H9 (cell line): ENCODE data around the gene NAMPT. TPM values are rescaled to one million over a fixed set of nuclear protein-coding genes. Genes with fewer than 3 reads are reported as not detected.

Experiments
- DNase-seq: peaks from one replicate; pipeline ENCODE4 v3.0.0-alpha.2; 2017
- H2AFZ ChIP-seq: one replicate; pipeline ENCODE4 v1.6.1; 2013; ENCODE audit warnings: mild to moderate bottlenecking, low read length, control low read depth, moderate library complexity
- H2AK5ac ChIP-seq: 2 replicates; pipeline ENCODE4 v1.6.1; 2013; ENCODE audit warnings: low read length, control low read depth, mixed read lengths; ENCODE audit not compliant: insufficient read length
- H2BK120ac ChIP-seq: one replicate; pipeline ENCODE4 v1.6.1; 2013; ENCODE audit warnings: low read depth, mild to moderate bottlenecking, low read length, control low read depth, inconsistent platforms; ENCODE audit not compliant: poor library complexity, severe bottlenecking
- H2BK12ac ChIP-seq: 2 replicates; pipeline ENCODE4 v1.6.1; 2013; ENCODE audit warnings: low read length, control low read depth, mixed read lengths, low read depth; ENCODE audit not compliant: insufficient read length
- H2BK15ac ChIP-seq: 2 replicates; pipeline ENCODE4 v1.6.1; 2013; ENCODE audit warnings: low read depth, low read length, control low read depth
- H2BK20ac ChIP-seq: one replicate; pipeline ENCODE4 v1.6.1; 2013; ENCODE audit warnings: low read depth, mild to moderate bottlenecking, low read length, control low read depth, inconsistent platforms; ENCODE audit not compliant: poor library complexity, severe bottlenecking
- H2BK5ac ChIP-seq: 2 replicates; pipeline ENCODE4 v1.6.1; 2013; ENCODE audit warnings: low read length, control low read depth, mixed read lengths; ENCODE audit not compliant: insufficient read length
- H3K14ac ChIP-seq: 2 replicates; pipeline ENCODE4 v1.6.1; 2013; ENCODE audit warnings: low read length, control low read depth; ENCODE audit not compliant: insufficient read depth
- H3K18ac ChIP-seq: 2 replicates; pipeline ENCODE4 v1.6.1; 2013; ENCODE audit warnings: low read depth, mild to moderate bottlenecking, mixed read lengths, low read length, control low read depth; ENCODE audit not compliant: insufficient read length
- H3K23ac ChIP-seq: 2 replicates; pipeline ENCODE4 v1.6.1; 2013; ENCODE audit warnings: low read length, control low read depth, mixed read lengths, low read depth; ENCODE audit not compliant: insufficient read length
- H3K23me2 ChIP-seq: 2 replicates; pipeline ENCODE4 v1.6.1; 2013; ENCODE audit warnings: low read depth, mild to moderate bottlenecking, mixed read lengths, low read length, control low read depth; ENCODE audit not compliant: insufficient read length, poor library complexity, severe bottlenecking
- H3K27ac ChIP-seq: 2 replicates; pipeline ENCODE4 v1.5.1; 2013; ENCODE audit warnings: low read length, control low read depth, mixed read lengths, low read depth; ENCODE audit not compliant: insufficient read length
- H3K27me3 ChIP-seq: 2 replicates; pipeline ENCODE4 v1.6.1; 2013; ENCODE audit warnings: low read length, control low read depth, inconsistent platforms; ENCODE audit not compliant: insufficient read depth
- H3K4ac ChIP-seq: 2 replicates; pipeline ENCODE4 v1.6.1; 2013; ENCODE audit warnings: low read depth, mild to moderate bottlenecking, control low read depth, inconsistent platforms, low read length, moderate library complexity
- H3K4me1 ChIP-seq: 2 replicates; pipeline ENCODE4 v1.6.1; 2013; ENCODE audit warnings: low read length, control low read depth, inconsistent platforms; ENCODE audit not compliant: insufficient read depth
- H3K4me2 ChIP-seq: 2 replicates; pipeline ENCODE4 v1.6.1; 2013; ENCODE audit warnings: low read length, control low read depth, mixed read lengths; ENCODE audit not compliant: insufficient read length, insufficient read depth
- H3K56ac ChIP-seq: 2 replicates; pipeline ENCODE4 v1.6.1; 2013; ENCODE audit warnings: low read depth, mild to moderate bottlenecking, mixed read lengths, low read length, control low read depth; ENCODE audit not compliant: insufficient read length
- H3K79me1 ChIP-seq: 2 replicates; pipeline ENCODE4 v1.6.1; 2013; ENCODE audit warnings: low read depth, mild to moderate bottlenecking, moderate library complexity, low read length, control low read depth, inconsistent platforms; ENCODE audit not compliant: insufficient read depth, poor library complexity, severe bottlenecking
- H3K79me2 ChIP-seq: 2 replicates; pipeline ENCODE4 v1.6.1; 2013; ENCODE audit warnings: low read length, control low read depth, inconsistent platforms; ENCODE audit not compliant: insufficient read depth
- H3K9ac ChIP-seq: 2 replicates; pipeline ENCODE4 v1.6.1; 2013; ENCODE audit warnings: low read length, control low read depth, mixed read lengths; ENCODE audit not compliant: insufficient read length; ENCODE audit errors: extremely low read depth
- H3K9me3 ChIP-seq: one replicate; pipeline ENCODE4 v1.6.1; 2013; ENCODE audit warnings: low read depth, low read length, inconsistent platforms; ENCODE audit not compliant: control insufficient read depth
- H3T11ph ChIP-seq: one replicate; pipeline ENCODE4 v1.6.1; 2013; ENCODE audit warnings: mild to moderate bottlenecking, low read length, control low read depth, inconsistent platforms
- H4K20me1 ChIP-seq: one replicate; pipeline ENCODE4 v1.6.1; 2013; ENCODE audit not compliant: control insufficient read depth, insufficient read length, insufficient read depth
- H4K5ac ChIP-seq: 2 replicates; pipeline ENCODE4 v1.6.1; 2013; ENCODE audit warnings: low read depth, mild to moderate bottlenecking, mixed read lengths, low read length, control low read depth; ENCODE audit not compliant: insufficient read length
- H4K8ac ChIP-seq: replicated peaks from 2 replicates; pipeline ENCODE4 v1.6.1; 2013; ENCODE audit warnings: low read length, control low read depth, mixed read lengths, low read depth; ENCODE audit not compliant: insufficient read length
- H4K91ac ChIP-seq: 2 replicates; pipeline ENCODE4 v1.6.1; 2013; ENCODE audit warnings: low read depth, mild to moderate bottlenecking, moderate library complexity, mixed read lengths, low read length, control low read depth; ENCODE audit not compliant: insufficient read length
- H3K27ac Mint-ChIP-seq, 3 experiments: 2 replicates in 2 of 3; 3 replicates in 1 of 3; pipeline ENCODE4 v1.8.0; 2020 to 2021; ENCODE audit warnings: mixed read lengths in 3 of 3, mild to moderate bottlenecking in 1 of 3, moderate library complexity in 1 of 3
- H3K27me3 Mint-ChIP-seq: 2 replicates; pipeline ENCODE4 v1.8.0; 2021; ENCODE audit warnings: low read depth, mild to moderate bottlenecking, moderate library complexity, mixed read lengths
- H3K36me3 Mint-ChIP-seq, 3 experiments: 2 replicates in 2 of 3; 3 replicates in 1 of 3; pipeline ENCODE4 v1.8.0; 2020 to 2021; ENCODE audit warnings: low read depth in 3 of 3, mixed read lengths in 3 of 3; ENCODE audit not compliant: insufficient read depth in 1 of 3
- H3K4me1 Mint-ChIP-seq, 2 experiments: 2 replicates each; pipeline ENCODE4 v1.8.0; 2020; ENCODE audit warnings: mixed read lengths in 2 of 2
- H3K4me3 Mint-ChIP-seq, 2 experiments: 2 replicates in 1 of 2; 3 replicates in 1 of 2; pipeline ENCODE4 v1.8.0; 2020 to 2021; ENCODE audit warnings: mild to moderate bottlenecking in 2 of 2, mixed read lengths in 2 of 2, moderate library complexity in 1 of 2
- H3K9me3 Mint-ChIP-seq, 2 experiments: 2 replicates in 1 of 2; 3 replicates in 1 of 2; pipeline ENCODE4 v1.8.0; 2020; ENCODE audit warnings: mild to moderate bottlenecking in 2 of 2, mixed read lengths in 2 of 2, moderate library complexity in 1 of 2
- CTCF ChIP-seq: fragments of 200-600 bp; sonication (generic); conservative IDR thresholded peaks from 3 replicates; pipeline ENCODE4 v1.8.0; 2021; ENCODE audit warnings: antibody characterized with exemption, mild to moderate bottlenecking
- WGBS: extraction: QIAGEN DNeasy Blood & Tissue Kit; methylation state at CpG from one replicate; pipeline ENCODE4 v1.1.7; 2013; ENCODE audit warnings: missing lambda C conversion rate, low lambda C conversion rate, mixed read lengths; ENCODE audit not compliant: insufficient read length; ENCODE audit errors: extremely low coverage; 5-methylcytosine and 5-hydroxymethylcytosine counted together
- total RNA-seq: library from RNA; stranded (reverse); gene quantifications from 2 replicates; pipeline ENCODE4 v1.2.1, GENCODE V29; 2021

Gene NAMPT
- total RNA-seq, 1 experiment from 2014 or later, result 83.5 TPM

- H3K56ac ChIP-seq, result no peak overlapping the region
- no peaks in the 10 kb centered on the region for H3K23me2 ChIP-seq
- H3K9ac ChIP-seq, result no peak overlapping the region
- H3K27ac Mint-ChIP-seq, result 0 out of 7 replicates have a peak overlapping the region, but pooled peaks of 1 of the 3 experiments have one; percentile 8
- no peaks in the 10 kb centered on the region for H3K4me1 ChIP-seq
- no peaks in the 10 kb centered on the region for H3K79me2 ChIP-seq
- H3K18ac ChIP-seq, result no peak overlapping the region
- H2BK12ac ChIP-seq, result no peak overlapping the region
- no peak overlapping the region for H2BK15ac ChIP-seq
- H3K79me1 ChIP-seq, result peaks cover 2% of the 10 kb centered on the region
- H4K91ac ChIP-seq, result no peak overlapping the region
- H3K4me2 ChIP-seq, result no peak overlapping the region
- H2BK120ac ChIP-seq, result no peak overlapping the region
- no peaks in the 10 kb centered on the region for H3K27me3 Mint-ChIP-seq
- H3K4me1 Mint-ChIP-seq, result peaks cover 10 to 13% of the 10 kb centered on the region in 2 experiments
- H3T11ph ChIP-seq, result no peak overlapping the region
- no peaks in the 10 kb centered on the region for H4K20me1 ChIP-seq
- TF ChIP-seq CTCF, result no peak
- no peaks in the 10 kb centered on the region for H3K9me3 Mint-ChIP-seq
- H3K14ac ChIP-seq, result no peak overlapping the region
- no peak overlapping the region for H3K4me3 Mint-ChIP-seq
- H3K36me3 Mint-ChIP-seq, result peaks cover 20 to 62% (median 52%) of the 10 kb centered on the region in 3 experiments; a peak in 6 of 7 replicates
- no peak overlapping the region for H3K4ac ChIP-seq
- no peak overlapping the region for H2AFZ ChIP-seq
- no peaks in the 10 kb centered on the region for H3K27me3 ChIP-seq
- no CpG with 5 or more reads among the region's 2 CpGs for WGBS
- no peak overlapping the region for H2BK5ac ChIP-seq
- no peak overlapping the region for H3K23ac ChIP-seq
- no peaks in the 10 kb centered on the region for H3K9me3 ChIP-seq
- no peak overlapping the region for H2BK20ac ChIP-seq
- no peak overlapping the region for H4K8ac ChIP-seq
- H3K27ac ChIP-seq, result no peak overlapping the region
- no peak overlapping the region for H4K5ac ChIP-seq
- no peak overlapping the region for H2AK5ac ChIP-seq
- DNase-seq, result no peak
Observed at GRCh38 chr7:106260136-106260561, 24.6 kb downstream of the NAMPT start.
